Sigmoid colon (tissue), 4 donors: ENCODE data around the gene CLDN22.

Experiments used
- CTCF ChIP-seq, 4 experiments: fragments of 450-650 bp in 3 of 4; fragments of 200-600 bp in 1 of 4; IDR thresholded peaks; one replicate each; pipeline ENCODE4 v1.5.1; 2016 to 2019; ENCODE audit warnings: antibody characterized with exemption in 4 of 4, mild to moderate bottlenecking in 3 of 4, moderate library complexity in 2 of 4
- EP300 ChIP-seq, 4 donors: sonication (generic); formaldehyde crosslinking; IDR thresholded peaks; one replicate each; pipeline ENCODE4 v1.6.1; 2017; ENCODE audit warnings: antibody characterized with exemption in 4 of 4
- POLR2A ChIP-seq, 2 donors: fragments of 450-650 bp; IDR thresholded peaks; one replicate each; pipeline ENCODE4 v1.6.1; 2016; ENCODE audit warnings: antibody characterized with exemption in 2 of 2, mild to moderate bottlenecking in 2 of 2, moderate library complexity in 2 of 2
- POLR2AphosphoS5 ChIP-seq, 4 donors: sonication (generic); formaldehyde crosslinking; IDR thresholded peaks; one replicate each; pipeline ENCODE4 v1.6.1; 2017; ENCODE audit warnings: antibody characterized with exemption in 4 of 4

- TF ChIP-seq CTCF (IDR thresholded peaks at IDR 0.05) (no peak), POLR2AphosphoS5 (IDR thresholded peaks at IDR 0.05) (no peak), EP300 (IDR thresholded peaks at IDR 0.05) (no peak), POLR2A (IDR thresholded peaks at IDR 0.05) (no peak)
Measured at GRCh38 chr4:183300655-183301054, 19.4 kb downstream of the CLDN22 start.
